AG04450 (cell line): ENCODE measurements around the gene LURAP1L. TPM values are rescaled to one million over a fixed set of nuclear protein-coding genes. Genes with fewer than 3 reads are reported as not detected.
"Not testable (repeated sequence)": the region's sequence is repeated elsewhere in the genome, so short reads cannot be mapped to it uniquely, and the experiment has no call there.

Source experiments
- CTCF ChIA-PET: fragments of 300-600, 350-600 bp; formaldehyde crosslinking; extraction: SDS; loops from one replicate; lab custom pipeline; 2022; ENCODE audit warnings: antibody characterized with exemption, inconsistent platforms; lab: Charles Lee
- POLR2A ChIA-PET: fragments of 350-600 bp; formaldehyde crosslinking; extraction: SDS; loops from one replicate; lab custom pipeline; 2021; ENCODE audit warnings: antibody characterized with exemption, inconsistent platforms; lab: Yijun Ruan, JAX
- DNase-seq: peaks from one replicate; pipeline ENCODE4 v3.0.0-alpha.2; 2011; ENCODE audit warnings: low read depth, low spot score
- H3K27ac ChIP-seq: one replicate; pipeline ENCODE4 v1.5.1; 2012; ENCODE audit warnings: low read depth, low read length, control low read depth
- H3K27me3 ChIP-seq: one replicate; pipeline ENCODE4 v1.6.0; 2012; ENCODE audit warnings: low read length; ENCODE audit not compliant: control insufficient read depth, insufficient read depth
- H3K4me3 ChIP-seq: 2 replicates; pipeline ENCODE4 v1.5.1; 2011; ENCODE audit warnings: mild to moderate bottlenecking, low read depth, low read length, control low read depth
- H3K9me3 ChIP-seq: 2 replicates; pipeline ENCODE4 v1.5.1; 2012; ENCODE audit warnings: low read length; ENCODE audit not compliant: control insufficient read depth, insufficient read depth
- CTCF ChIP-seq: IDR thresholded peaks from 2 replicates; pipeline ENCODE4 v1.5.1; 2011; ENCODE audit warnings: low read depth, low read length, control low read depth, inconsistent platforms
- polyA plus RNA-seq: library from polyadenylated mRNA; depleted of rRNA; stranded (reverse); fragments of >200 nt; gene quantifications from 2 replicates; pipeline ENCODE4 v1.2.3, GENCODE V29; 2011; rRNA removed
- small RNA-seq: library from RNA; depleted of rRNA; stranded (forward); fragments of <200 nt; gene quantifications from one replicate; pipeline ENCODE3, GENCODE V24; 2012; ENCODE audit warnings: low read depth; ENCODE audit not compliant: insufficient read length

The LURAP1L gene
- polyA plus RNA-seq, 1 experiment: 51.4 TPM

DNA sequence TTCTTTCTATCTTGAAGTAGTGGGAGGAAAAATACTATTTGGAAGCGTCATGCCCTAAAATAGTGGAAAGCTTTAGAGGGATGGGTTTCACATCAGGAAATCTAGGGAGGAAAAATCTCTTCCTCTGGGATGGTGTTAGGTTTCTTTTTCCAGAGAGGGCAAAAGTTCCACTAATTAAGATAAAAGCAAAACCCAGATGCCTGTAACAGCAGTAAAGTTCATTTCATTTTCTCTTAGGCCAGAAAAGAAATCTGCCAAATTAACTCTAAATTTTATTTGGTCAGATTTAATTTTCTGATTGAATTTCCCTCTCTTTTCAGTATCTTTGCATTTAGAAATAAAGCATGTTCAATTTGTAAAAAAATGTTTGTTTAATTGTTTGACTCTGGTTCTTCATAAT, 88.8 kb downstream of the LURAP1L start:
- DNase-seq: no peak
- no peaks in the 10 kb centered on the region for H3K27me3 ChIP-seq
- POLR2A ChIA-PET: interaction anchor here (0.6 kb wide), 1 partner anchor 82 kb away, joined by 4 read pairs; no protein-coding TSS in a partner anchor
- H3K9me3 ChIP-seq: no peaks in the 10 kb centered on the region
- no peak overlapping the region for H3K27ac ChIP-seq
- TF ChIP-seq CTCF: no peak
- no peak overlapping the region for H3K4me3 ChIP-seq
- CTCF ChIA-PET: interaction anchor here (1.0 kb wide), 1 partner anchor 225 kb away, joined by 3 read pairs; no protein-coding TSS in a partner anchor

DNA sequence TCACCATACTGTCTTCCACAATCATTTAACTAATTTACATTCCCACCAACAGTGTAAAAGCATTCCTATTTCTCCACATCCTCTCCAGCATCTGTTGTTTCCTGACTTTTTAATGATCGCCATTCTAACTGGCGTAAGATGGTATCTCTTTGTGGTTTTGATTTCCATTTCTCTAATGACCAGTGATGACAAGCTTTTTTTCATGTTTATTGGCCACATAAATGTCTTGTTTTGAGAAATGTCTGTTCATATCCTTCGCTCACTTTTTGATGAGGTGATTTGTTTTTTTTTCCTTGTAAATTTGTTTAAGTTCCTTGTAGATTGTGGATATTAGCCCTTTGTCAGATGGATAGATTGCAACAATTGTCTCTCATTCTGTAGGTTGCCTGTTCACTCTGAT, 90.6 kb downstream of the LURAP1L start:
- H3K4me3 ChIP-seq, H3K27me3 ChIP-seq, H3K27ac ChIP-seq, POLR2A ChIA-PET, DNase-seq, H3K9me3 ChIP-seq, CTCF ChIA-PET: not testable (repeated sequence)

Small RNAs within 50 kb of the gene (small RNA-seq; reads per million reads assigned to genes)
- not detected for gene RN7SL849P

Other genes with a start within 250 kb of the LURAP1L start
- gene TYRP1, start 81.6 kb upstream of the LURAP1L start, polyA plus RNA-seq: 0.26 and 0.38 TPM in 2 replicates